NCI-H187 (cell line): ENCODE measurements around the gene RFTN2.
"Not testable (repeated sequence)": the region's sequence is repeated elsewhere in the genome, so short reads cannot be mapped to it uniquely, and the experiment has no call there.

Experiments used
- DNase-seq, 2 experiments: peaks; one replicate each; lab custom pipeline; 2025; lab: John Stamatoyannopoulos, UW

Gene RFTN2

DNA sequence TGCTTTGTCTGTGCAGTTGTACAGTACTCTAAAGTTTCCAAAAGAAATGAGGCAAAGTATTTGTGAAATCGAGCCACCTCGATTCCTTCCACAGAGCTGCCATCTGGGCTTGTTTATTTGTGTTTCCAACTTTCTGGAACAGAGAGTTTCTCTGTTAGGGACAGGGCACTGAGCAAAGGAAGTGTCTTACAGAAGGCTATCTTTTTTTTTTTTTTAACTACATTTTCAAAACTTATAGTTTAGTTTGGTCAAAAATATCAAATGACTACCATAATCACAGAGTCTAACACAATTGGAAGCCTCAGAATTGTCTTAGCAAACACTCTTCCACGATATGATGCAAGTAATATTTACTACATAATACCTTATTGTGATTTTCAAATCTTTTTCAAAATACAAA is 796 bp downstream of the RFTN2 start:
- DNase-seq, result no peak

GRCh38 chr2:197674060-197674459 is 1.3 kb downstream of the RFTN2 start:
- no peak for DNase-seq

GRCh38 chr2:197673606-197674005 is 1.8 kb downstream of the RFTN2 start:
- no peak for DNase-seq

- no peak for DNase-seq
These were observed 2.3 kb downstream of the RFTN2 start for GRCh38 chr2:197673106-197673505.

- DNase-seq, result no peak
These were observed 3.0 kb downstream of the RFTN2 start for GRCh38 chr2:197672371-197672893.

GRCh38 chr2:197669077-197669476 is 6.3 kb downstream of the RFTN2 start:
- no peak for DNase-seq

DNA sequence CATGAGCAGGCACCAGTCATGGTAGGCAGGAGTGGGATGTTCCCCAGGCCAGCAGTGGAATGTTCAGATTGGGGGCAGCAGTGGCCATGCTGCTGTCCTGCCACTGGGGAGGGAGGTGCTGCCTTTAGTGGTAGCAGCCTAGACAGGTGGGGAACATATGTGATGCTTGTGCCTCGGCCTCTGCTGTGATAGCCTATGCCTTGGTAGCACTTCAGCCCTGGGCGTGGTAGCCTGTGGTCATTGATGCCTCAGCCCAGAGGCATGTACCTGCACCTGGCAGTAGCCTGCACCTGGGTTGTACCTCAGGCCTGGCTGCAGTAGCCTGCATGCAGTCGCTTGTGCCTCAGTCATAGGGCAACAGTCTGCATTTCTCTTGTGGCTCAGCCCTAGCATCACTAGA is 7.1 kb downstream of the RFTN2 start:
- DNase-seq, result no peak

- no peak for DNase-seq
These were observed 9.1 kb downstream of the RFTN2 start for GRCh38 chr2:197666277-197666676.

- no peak for DNase-seq
These were observed 13.8 kb downstream of the RFTN2 start for GRCh38 chr2:197661626-197662025.

- no peak for DNase-seq
These were observed 17.8 kb downstream of the RFTN2 start for GRCh38 chr2:197657562-197657961.

DNA sequence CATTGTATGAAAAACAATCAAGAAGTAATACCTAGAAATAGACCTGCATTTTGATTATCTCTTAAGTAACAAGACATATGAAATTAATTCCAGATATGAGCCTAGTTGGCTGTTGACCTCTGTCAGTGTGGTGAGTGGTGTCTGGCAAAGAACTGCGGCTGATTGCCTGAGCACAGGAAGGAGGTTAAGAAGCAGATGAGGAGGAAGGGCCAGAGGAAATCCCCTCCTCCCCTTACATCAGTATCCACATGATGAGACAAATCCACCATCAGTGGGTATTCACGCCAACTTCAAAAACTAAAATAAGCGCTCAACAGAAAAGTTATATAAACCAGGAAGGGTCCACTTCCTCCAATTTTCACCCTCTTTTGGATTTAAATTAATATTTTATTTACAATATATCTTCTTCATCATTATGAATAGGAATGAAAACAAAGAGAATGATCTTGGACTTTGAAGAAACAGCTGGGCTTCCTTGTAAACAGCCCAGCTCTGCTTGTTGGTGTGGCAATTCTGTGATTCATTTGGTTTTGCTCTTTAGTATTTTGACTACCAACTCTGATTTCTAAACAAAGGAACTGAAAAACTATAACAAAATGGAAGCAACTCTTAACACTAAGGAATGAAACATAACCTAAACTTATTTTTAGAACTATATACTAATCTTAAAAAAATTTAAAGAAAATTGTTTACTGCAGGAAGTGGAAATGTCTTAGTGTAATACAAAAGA is 27.3 kb downstream of the RFTN2 start:
- no peak for DNase-seq

DNA sequence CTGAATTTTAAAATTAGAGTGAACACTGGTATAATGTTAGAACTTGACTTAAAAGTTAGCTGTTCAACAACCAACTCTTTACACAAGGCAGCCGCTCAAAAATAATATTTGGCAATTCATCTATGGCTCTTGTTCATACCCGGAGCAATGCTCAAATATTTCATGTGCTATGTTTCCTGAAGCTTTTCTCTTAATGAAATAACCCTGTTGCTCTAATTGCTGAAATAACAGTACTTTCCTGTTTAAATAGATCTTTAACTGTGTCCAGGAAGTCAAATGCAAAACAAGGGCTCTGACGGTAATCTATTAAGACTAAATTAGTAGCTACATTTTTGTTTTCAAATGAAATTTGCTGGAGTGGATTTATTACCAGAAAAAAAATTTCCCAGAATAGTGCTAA is 33.7 kb downstream of the RFTN2 start:
- no peak for DNase-seq

DNA sequence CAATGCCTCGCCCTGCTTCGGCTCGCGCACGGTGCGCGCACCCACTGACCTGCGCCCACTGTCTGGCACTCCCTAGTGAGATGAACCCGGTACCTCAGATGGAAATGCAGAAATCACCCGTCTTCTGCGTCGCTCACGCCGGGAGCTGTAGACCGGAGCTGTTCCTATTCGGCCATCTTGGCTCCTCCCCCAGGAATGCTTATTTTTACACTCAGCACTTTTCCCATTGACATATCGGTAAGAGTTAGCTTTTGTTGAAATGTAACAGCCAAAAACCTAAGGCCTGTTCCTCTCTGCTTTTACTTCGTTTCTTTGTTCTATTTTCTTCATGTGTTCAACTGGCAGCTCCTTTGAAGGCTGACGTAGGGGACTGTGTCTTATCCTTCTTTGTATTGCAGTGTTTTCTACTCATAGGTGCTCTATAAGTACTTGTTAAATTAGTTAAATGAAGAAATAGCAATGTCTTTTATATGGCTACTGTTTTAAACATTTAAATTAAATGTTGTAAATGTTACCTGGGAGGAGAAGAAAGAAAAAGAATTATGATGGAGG is 34.7 kb downstream of the RFTN2 start:
- DNase-seq, result not testable (repeated sequence)

DNA sequence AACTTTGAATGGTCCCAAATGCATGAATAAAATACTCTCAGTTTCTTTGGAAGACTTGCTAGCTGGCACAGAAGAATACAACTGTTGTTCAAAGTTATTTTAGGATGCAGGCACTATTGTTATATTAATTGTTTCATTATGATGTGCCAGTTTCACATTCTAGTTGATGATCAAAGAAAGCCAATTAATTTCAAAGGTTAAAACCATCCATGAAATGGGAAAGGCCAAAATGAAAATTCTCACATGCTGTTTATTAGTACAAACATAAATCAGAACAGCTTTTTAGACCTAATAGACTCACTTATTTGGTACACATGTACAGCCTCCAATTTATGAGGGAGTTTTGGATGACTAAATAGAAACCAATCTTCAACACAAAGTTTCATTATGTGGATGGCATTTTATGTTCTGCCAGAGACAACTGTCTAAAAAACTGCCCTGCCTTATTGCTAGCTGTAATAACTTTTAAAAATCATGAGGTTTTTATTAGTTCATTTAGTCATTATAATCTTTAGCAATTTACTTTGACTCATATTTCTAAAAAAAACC is 42.2 kb downstream of the RFTN2 start:
- no peak for DNase-seq

- DNase-seq, result no peak
These were observed 47.3 kb downstream of the RFTN2 start for GRCh38 chr2:197628043-197628500.

GRCh38 chr2:197626965-197627625 is 48.3 kb downstream of the RFTN2 start:
- DNase-seq, result no peak

- no peak for DNase-seq
These were observed 55.3 kb downstream of the RFTN2 start for GRCh38 chr2:197620133-197620532.

DNA sequence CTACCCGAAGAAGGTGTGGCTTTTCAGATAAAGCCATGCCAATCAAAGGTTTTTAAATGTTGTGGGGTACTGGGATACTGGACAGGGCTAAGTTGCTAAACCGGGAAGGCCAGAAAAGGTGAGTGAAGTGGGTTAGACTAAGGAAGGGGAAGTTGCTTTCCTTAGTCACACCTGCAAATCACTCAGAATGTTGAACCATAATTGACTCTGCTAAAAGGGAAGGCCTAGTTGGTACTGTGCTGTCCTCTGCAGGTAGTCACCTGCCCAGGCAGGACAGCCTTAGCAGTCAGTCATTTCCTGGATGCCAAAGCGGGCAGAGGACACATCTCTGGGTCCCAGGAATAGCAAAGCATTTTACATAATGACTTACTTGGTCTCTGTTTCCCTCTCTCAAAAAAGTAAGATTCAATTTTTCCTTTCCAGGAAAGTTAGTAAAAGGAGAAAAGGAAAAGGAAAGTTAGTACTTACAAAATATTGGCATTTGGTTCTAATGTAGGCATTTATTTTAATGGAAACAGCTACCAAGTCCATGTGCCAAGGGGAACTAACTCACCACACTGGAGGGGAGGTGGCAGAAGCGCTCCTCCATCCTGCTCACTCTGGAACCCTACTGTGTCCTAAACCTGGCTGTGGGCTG is 60.3 kb downstream of the RFTN2 start:
- DNase-seq, result no peak

DNA sequence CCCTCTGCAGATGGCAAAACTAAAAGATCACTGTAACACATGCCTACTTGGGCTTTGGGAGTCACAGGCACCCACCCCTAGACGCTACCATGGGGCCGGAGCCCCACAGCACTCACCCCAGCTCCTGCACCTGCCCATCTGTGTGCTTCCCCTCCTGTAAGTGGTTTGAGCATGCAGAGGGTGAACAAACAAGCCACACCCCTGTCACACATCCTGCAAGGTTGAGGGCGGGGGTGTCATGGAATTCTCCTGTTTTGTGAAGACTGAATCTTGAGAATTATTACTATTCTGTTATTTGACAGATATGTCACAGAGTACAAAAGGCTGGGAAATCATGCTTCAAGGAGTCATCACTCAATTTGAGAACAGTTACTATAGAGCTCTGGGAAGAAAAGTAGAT is 60.9 kb downstream of the RFTN2 start:
- DNase-seq, result peak in 1 of 2 experiments; percentile 2

GRCh38 chr2:197613509-197613987 is 61.8 kb downstream of the RFTN2 start:
- DNase-seq, result no peak

GRCh38 chr2:197606180-197606579 is 69.2 kb downstream of the RFTN2 start:
- DNase-seq, result no peak
